ENCODE measurements around the gene EXOC3L4. TPM values are rescaled to one million over a fixed set of nuclear protein-coding genes. Genes with fewer than 3 reads are reported as not detected.

The EXOC3L4 gene
- total RNA-seq, 1 donor from 2014 or later, result not detected

GRCh38 chr14:103074729-103075367 is 19.7 kb upstream of the EXOC3L4 start:
- H3K27ac ChIP-seq (ENCODE audit: low read depth, low read length), result no peak overlapping the region
- FAIRE-seq (no peak), DNase-seq (ENCODE audit: low read depth) (no peak)
- H2AFZ ChIP-seq (ENCODE audit: low read depth, low read length), result peak overlapping the region; percentile 71
- Mint-ChIP-seq H3K27ac (ENCODE audit: unreplicated experiment) (no peak overlapping the region), H3K9me3 (ENCODE audit: unreplicated experiment) (no peaks in the 10 kb centered on the region), H3K4me1 (ENCODE audit: low read depth, unreplicated experiment) (no peaks in the 10 kb centered on the region), H3K27me3 (ENCODE audit: low read depth, unreplicated experiment) (peaks cover 12% of the 10 kb centered on the region), H3K4me3 (ENCODE audit: unreplicated experiment) (no peak overlapping the region), H3K36me3 (ENCODE audit: low read depth, unreplicated experiment) (no peaks in the 10 kb centered on the region)
- peak overlapping the region; percentile 83 for H3K4me2 ChIP-seq (ENCODE audit: low read length)
- no peaks in the 10 kb centered on the region for H3K36me3 ChIP-seq (ENCODE audit: insufficient read depth, low read length)
- peak overlapping the region; percentile 55 for H3K9ac ChIP-seq (ENCODE audit: low read length)
- H3K27me3 ChIP-seq (ENCODE audit: insufficient read depth, low read length), result no peaks in the 10 kb centered on the region
- no peaks in the 10 kb centered on the region for H4K20me1 ChIP-seq (ENCODE audit: insufficient read depth, low read length)
- no peaks in the 10 kb centered on the region for H3K79me2 ChIP-seq (ENCODE audit: insufficient read depth, low read length)
- H3K4me3 ChIP-seq (ENCODE audit: insufficient read depth, low read depth, low read length), result peak overlapping the region; percentile 17
- no peaks in the 10 kb centered on the region for H3K4me1 ChIP-seq (ENCODE audit: insufficient read depth, low read length)
- no peak for TF ChIP-seq CTCF (IDR thresholded peaks at IDR 0.05; ENCODE audit: insufficient read depth, low read depth, low read length)
- no peak for TF ChIP-seq EZH2 (IDR thresholded peaks at IDR 0.05; ENCODE audit: insufficient read depth, low read length)
- H3K9me3 ChIP-seq (ENCODE audit: insufficient read depth, low read depth, low read length), result no peaks in the 10 kb centered on the region

DNA sequence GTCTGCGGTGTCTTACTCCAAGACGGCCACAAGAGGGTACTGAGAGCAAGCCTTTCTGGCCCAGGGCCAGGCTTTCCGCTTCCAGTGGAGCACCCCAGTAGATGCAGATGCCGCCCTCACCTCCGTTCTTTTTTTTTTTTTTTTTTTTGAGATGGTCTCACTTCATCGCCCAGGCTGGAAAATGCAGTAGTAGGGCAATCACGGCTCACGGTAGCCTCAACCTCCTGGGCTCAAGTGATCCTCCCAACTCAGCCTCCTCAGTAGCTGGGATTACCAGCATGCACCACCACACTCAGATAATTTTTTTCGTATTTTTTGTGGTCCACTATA is 16.1 kb upstream of the EXOC3L4 start:
- TF ChIP-seq CTCF (IDR thresholded peaks at IDR 0.05; ENCODE audit: insufficient read depth, low read depth, low read length), result peak; percentile 74
- TF ChIP-seq EZH2 (IDR thresholded peaks at IDR 0.05; ENCODE audit: insufficient read depth, low read length), result no peak
- Histone ChIP-seq H3K79me2 (ENCODE audit: insufficient read depth, low read length) (no peaks in the 10 kb centered on the region), H3K9me3 (ENCODE audit: insufficient read depth, low read depth, low read length) (no peaks in the 10 kb centered on the region), H3K36me3 (ENCODE audit: insufficient read depth, low read length) (no peaks in the 10 kb centered on the region), H3K27ac (ENCODE audit: low read depth, low read length) (no peak overlapping the region), H3K4me2 (ENCODE audit: low read length) (no peak overlapping the region), H2AFZ (ENCODE audit: low read depth, low read length) (no peak overlapping the region), H4K20me1 (ENCODE audit: insufficient read depth, low read length) (no peaks in the 10 kb centered on the region), H3K9ac (ENCODE audit: low read length) (no peak overlapping the region), H3K4me3 (ENCODE audit: insufficient read depth, low read depth, low read length) (no peak overlapping the region), H3K27me3 (ENCODE audit: insufficient read depth, low read length) (peaks cover 5% of the 10 kb centered on the region), H3K4me1 (ENCODE audit: insufficient read depth, low read length) (no peaks in the 10 kb centered on the region)
- H3K27ac Mint-ChIP-seq (ENCODE audit: unreplicated experiment), result no peak overlapping the region
- no peak for FAIRE-seq
- H3K27me3 Mint-ChIP-seq (ENCODE audit: low read depth, unreplicated experiment), result no peaks in the 10 kb centered on the region
- no peaks in the 10 kb centered on the region for H3K9me3 Mint-ChIP-seq (ENCODE audit: unreplicated experiment)
- H3K4me3 Mint-ChIP-seq (ENCODE audit: unreplicated experiment), result no peak overlapping the region
- H3K4me1 Mint-ChIP-seq (ENCODE audit: low read depth, unreplicated experiment), result no peaks in the 10 kb centered on the region
- H3K36me3 Mint-ChIP-seq (ENCODE audit: low read depth, unreplicated experiment), result no peaks in the 10 kb centered on the region
- peak; percentile 42 for DNase-seq (ENCODE audit: low read depth)

- Mint-ChIP-seq H3K36me3 (ENCODE audit: low read depth, unreplicated experiment) (no peaks in the 10 kb centered on the region), H3K4me3 (ENCODE audit: unreplicated experiment) (no peak overlapping the region), H3K4me1 (ENCODE audit: low read depth, unreplicated experiment) (no peaks in the 10 kb centered on the region), H3K9me3 (ENCODE audit: unreplicated experiment) (no peaks in the 10 kb centered on the region), H3K27ac (ENCODE audit: unreplicated experiment) (no peak overlapping the region), H3K27me3 (ENCODE audit: low read depth, unreplicated experiment) (no peaks in the 10 kb centered on the region)
- Histone ChIP-seq H3K27me3 (ENCODE audit: insufficient read depth, low read length) (peaks cover 5% of the 10 kb centered on the region), H4K20me1 (ENCODE audit: insufficient read depth, low read length) (no peaks in the 10 kb centered on the region), H3K27ac (ENCODE audit: low read depth, low read length) (no peak overlapping the region), H3K36me3 (ENCODE audit: insufficient read depth, low read length) (no peaks in the 10 kb centered on the region), H3K9me3 (ENCODE audit: insufficient read depth, low read depth, low read length) (no peaks in the 10 kb centered on the region), H2AFZ (ENCODE audit: low read depth, low read length) (no peak overlapping the region), H3K4me2 (ENCODE audit: low read length) (no peak overlapping the region), H3K9ac (ENCODE audit: low read length) (no peak overlapping the region), H3K4me3 (ENCODE audit: insufficient read depth, low read depth, low read length) (no peak overlapping the region), H3K79me2 (ENCODE audit: insufficient read depth, low read length) (no peaks in the 10 kb centered on the region), H3K4me1 (ENCODE audit: insufficient read depth, low read length) (no peaks in the 10 kb centered on the region)
- DNase-seq (ENCODE audit: low read depth), result no peak
- no peak for TF ChIP-seq EZH2 (IDR thresholded peaks at IDR 0.05; ENCODE audit: insufficient read depth, low read length)
- FAIRE-seq, result no peak
These were observed 15.5 kb upstream of the EXOC3L4 start for GRCh38 chr14:103078860-103079587.

All from astrocyte (in vitro differentiated cells and primary cell).